22Rv1 (cell line): ENCODE data around the gene BCL11B.

Experiments
- H3K27ac ChIP-seq: fragments of 450-650 bp; 2 replicates; pipeline ENCODE4 v1.5.1; 2017
- CTCF ChIP-seq: fragments of 450-650 bp; IDR thresholded peaks from 2 replicates; pipeline ENCODE4 v1.5.1; 2017; ENCODE audit warnings: mild to moderate bottlenecking
- ZFX ChIP-seq: fragments of 450-650 bp; IDR thresholded peaks from 2 replicates; pipeline ENCODE4 v1.6.1; 2017; ENCODE audit warnings: antibody characterized with exemption, borderline replicate concordance

Gene BCL11B

GRCh38 chr14:99157676-99158075 lies 114.3 kb downstream of the BCL11B start:
- H3K27ac ChIP-seq = no peak overlapping the region
- TF ChIP-seq CTCF (no peak), ZFX (no peak)

GRCh38 chr14:99157246-99157645 lies 114.8 kb downstream of the BCL11B start:
- TF ChIP-seq CTCF (no peak), ZFX (no peak)
- H3K27ac ChIP-seq = no peak overlapping the region

DNA sequence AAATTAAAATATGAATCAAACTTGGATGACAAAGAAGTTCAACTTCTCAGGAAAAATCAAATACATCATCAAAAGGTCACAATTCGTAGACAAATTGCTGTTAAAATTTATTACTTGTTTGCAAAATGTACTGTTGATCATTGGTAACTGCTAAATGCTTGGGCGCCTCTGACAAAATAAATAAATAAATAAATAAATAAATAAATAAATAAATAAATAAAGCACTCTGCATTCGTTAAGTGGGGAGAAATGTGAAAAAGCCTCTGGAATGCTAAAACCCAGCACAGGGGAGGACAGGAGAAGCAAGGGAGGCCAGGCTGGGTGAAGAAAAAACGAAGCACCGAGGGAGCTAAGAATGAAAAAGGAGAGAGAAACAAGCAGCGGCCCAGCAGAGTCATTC lies 115.2 kb downstream of the BCL11B start:
- H3K27ac ChIP-seq = no peak overlapping the region
- no peak for TF ChIP-seq CTCF
- TF ChIP-seq ZFX = no peak

DNA sequence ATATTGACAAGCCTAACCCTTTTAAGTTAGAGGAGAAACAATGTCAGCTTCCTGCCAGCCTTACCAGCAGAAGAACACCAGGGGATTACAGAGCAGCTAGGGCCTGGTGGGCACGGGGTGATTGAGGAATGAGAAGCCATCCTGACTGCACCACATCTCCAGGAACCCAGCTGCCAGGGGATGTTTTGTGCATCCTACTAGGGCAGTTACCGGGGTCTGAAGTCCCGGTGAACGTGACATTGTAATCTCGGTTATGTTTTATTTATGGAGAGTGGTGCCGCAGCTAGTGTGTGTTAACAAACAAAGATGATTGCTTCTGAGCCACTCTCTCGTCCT lies 115.9 kb downstream of the BCL11B start:
- H3K27ac ChIP-seq = no peak overlapping the region
- TF ChIP-seq ZFX (no peak), CTCF (no peak)

- no peak overlapping the region for H3K27ac ChIP-seq
- no peak for TF ChIP-seq ZFX
Observed at GRCh38 chr14:99155173-99156089, 116.6 kb downstream of the BCL11B start.

GRCh38 chr14:99150236-99150635 lies 121.8 kb downstream of the BCL11B start:
- H3K27ac ChIP-seq = no peak overlapping the region
- TF ChIP-seq ZFX = no peak
- TF ChIP-seq CTCF = no peak

DNA sequence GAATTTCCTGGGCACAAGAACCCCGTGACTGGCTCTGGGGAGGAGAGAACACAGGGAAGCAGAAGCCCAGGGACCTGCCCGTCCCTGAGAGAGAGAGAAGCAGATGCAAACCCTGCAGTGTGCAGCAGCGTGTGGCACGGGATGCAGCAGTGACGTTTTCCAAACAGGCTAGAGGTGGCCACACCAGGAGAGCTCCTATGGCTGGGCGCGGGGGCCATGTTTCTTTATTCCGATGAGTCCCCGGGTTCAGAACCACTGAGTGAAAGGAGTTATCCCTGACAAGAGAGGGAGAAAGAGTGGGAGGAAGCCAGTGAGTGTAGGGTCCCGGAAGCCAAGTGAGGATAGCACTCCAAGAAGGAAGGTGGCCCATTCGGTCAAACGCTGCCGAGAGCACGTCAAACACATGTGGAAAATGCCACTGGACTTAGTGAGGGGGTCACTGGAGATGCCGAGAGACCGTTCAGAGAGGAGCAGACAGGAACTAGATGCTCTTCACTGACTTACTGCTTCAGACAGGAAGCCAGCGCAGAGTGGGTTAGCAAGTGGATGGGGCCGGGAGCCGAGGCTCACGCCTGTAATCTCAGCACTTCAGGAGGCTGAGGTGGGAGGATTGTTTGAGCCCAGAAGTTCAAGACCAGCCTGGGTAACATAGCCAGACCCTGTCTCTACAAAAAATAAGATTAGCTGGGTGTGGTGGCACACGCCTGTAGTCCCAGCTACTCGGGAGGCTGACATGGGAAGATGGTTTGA lies 123.0 kb downstream of the BCL11B start:
- no peak for TF ChIP-seq CTCF
- no peak for TF ChIP-seq ZFX
- H3K27ac ChIP-seq = no peak overlapping the region
